GM18867 (cell line): ENCODE results near the gene AKAP6.
A peak's percentile ranks its signal among the peaks of the same experiment; 100 is the strongest.

ENCODE experiments used
- ATAC-seq: cut with Tn5 transposase; IDR thresholded peaks from one replicate; pipeline ENCODE4 v1.9.1; 2021; ENCODE audit warnings: mild to moderate bottlenecking, moderate library complexity; ENCODE audit not compliant: unreplicated experiment

The AKAP6 gene

DNA sequence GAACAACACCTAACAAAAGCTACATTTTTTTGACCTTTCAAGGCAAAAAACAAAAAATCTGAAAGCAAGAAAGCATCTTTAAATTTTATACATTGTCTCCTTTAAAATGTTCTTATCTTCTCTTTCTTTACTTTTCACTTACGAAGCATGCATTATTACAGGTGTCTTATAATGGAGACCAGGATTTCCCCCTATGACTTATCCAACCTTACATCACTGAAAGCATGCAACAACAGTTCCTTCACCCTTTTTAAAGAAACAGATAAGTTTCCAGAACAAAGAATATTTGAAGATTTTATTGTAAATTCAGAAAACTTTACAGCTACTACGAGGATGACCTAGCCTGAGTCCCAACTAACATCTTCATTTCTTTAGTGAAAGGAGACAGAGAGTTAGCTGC is 277.2 kb downstream of the AKAP6 start:
- no peak for ATAC-seq

- no peak for ATAC-seq
Observed at GRCh38 chr14:32607399-32607798, 278.3 kb downstream of the AKAP6 start.

DNA sequence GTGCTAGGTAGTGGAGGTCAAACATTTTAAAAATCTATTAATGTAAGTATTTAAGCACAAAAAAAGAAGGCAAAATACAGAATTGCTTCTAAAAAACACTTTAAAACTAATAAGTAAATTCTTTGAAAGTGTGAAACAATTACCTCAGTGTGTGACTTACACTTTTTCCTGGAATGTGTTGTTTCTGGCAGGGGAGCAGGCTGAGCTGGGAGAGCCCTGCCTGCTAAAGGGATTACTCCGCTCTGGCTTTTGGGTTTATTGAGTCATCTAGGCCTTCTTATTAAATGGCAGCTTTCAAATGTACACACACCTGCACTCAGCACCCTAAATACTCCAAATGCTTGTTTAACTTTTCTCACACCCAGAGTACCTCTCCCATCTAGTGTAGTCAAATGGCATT is 279.8 kb downstream of the AKAP6 start:
- no peak for ATAC-seq

GRCh38 chr14:32609388-32609787 is 280.3 kb downstream of the AKAP6 start:
- no peak for ATAC-seq

DNA sequence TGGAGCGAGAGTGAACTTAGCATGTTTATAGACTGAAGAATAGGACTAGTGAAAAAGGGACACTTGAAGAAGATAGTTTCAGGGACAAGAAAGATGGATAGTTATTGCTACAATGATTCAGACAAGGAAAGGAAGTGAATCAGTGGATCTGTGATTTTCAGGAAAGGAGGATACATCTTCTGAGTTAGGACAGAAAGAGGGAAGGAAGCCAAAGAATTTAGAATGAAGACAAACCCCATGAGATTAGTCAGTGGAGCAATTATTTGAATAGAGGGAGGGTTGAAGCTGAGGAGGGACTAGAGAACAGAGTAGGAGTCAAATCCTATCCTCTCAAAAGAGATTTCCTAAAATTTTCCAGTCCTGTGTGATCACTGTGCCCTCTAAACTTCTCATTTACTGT is 282.7 kb downstream of the AKAP6 start:
- ATAC-seq: no peak

DNA sequence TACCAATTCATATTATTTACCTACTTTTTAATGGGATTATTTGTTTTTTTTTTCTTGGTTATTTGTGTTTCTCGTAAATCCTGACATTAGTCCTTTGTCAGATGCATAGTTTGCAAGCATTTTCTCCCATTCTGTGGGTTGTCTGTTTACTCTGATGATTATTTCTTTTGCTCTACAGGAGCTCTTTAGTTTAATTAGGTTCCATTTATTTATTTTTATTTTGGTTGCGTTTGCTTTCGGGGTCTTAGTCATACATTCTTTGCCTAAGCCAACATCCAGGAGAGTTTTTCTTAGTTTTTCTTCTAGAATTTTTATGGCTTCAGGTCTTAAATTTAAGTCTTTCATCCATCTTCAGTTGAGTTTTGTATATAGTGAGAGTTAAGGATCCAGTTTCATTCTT is 289.9 kb downstream of the AKAP6 start:
- ATAC-seq: no peak

DNA sequence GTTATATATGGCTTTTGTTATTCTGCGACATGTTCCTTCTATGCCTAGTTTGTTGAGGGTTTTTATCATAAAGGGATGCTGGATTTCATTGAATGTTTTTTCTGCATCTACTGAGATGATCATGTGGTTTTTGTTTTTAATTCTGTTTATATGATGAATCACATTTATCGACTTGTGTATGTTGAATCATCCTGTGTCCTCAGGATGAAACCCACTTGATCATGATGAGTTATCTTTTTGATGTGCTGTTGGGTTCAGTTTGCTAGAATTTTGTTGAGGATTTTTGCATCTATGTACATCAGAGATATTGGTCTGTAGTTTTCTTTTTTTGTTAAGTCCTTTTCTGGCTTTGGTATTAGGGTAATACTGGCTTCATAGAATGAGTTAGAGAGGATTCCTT is 291.2 kb downstream of the AKAP6 start:
- no peak for ATAC-seq

- ATAC-seq: no peak
Observed at GRCh38 chr14:32620724-32621123, 291.6 kb downstream of the AKAP6 start.

GRCh38 chr14:32621585-32621984 is 292.5 kb downstream of the AKAP6 start:
- no peak for ATAC-seq

- peak; percentile 80 for ATAC-seq
Observed at GRCh38 chr14:32622742-32623141, 293.6 kb downstream of the AKAP6 start.

- no peak for ATAC-seq
Observed at GRCh38 chr14:32623300-32624093, 294.4 kb downstream of the AKAP6 start.

DNA sequence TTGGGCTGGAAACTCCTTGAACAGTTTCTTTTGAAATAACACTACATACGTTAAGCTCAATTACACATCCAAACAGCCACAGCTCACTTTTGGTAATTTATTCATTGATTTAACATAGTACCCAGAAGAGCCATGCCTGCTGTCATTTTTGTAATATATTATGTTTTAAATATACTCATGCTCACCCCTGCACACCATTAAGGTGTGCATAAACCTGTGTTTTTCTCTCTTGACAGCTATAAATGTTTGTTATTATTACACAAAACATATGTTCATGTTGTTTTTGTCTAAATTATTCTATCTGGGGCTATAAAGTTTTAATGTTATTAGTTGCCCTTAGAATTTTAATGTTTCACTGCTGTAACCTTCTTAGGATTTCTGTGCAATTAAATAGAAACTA is 296.1 kb downstream of the AKAP6 start:
- no peak for ATAC-seq

DNA sequence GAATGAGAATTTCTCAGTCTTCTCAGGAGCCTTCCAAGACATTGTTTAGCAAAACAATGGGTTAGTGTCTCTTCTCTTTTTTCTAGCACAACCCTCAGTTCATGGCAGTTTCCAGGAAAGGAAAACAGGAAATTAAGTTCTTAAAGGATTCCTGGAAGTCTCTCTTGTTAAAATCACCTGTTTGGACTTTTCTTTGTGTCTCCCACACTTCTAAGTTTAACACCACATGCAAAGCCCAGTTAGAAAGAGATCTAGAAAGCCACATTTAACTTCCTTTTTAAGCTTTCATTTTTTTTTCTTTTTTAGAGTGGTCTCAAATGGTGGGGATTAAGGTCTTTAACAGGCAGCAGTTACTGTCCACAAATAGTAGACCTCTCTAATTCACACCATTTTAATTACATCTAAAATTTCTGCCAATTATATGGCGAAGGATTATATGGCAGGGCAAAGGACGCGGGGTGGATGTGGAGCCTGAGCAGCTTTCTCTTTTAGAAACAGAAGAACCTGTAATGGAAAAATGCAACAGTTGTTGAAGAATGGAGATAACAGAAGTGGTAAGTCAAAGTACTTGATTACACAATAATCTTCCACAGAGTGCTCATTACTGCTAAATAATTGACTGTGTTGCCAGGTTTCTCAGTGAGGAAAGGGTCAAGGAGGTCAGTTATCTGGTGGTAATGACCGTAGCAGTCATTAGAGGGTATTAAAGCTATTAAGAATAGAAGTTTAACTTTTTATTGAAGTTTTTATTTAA is 298.6 kb downstream of the AKAP6 start:
- no peak for ATAC-seq

- no peak for ATAC-seq
Observed at GRCh38 chr14:32629236-32629635, 300.1 kb downstream of the AKAP6 start.

DNA sequence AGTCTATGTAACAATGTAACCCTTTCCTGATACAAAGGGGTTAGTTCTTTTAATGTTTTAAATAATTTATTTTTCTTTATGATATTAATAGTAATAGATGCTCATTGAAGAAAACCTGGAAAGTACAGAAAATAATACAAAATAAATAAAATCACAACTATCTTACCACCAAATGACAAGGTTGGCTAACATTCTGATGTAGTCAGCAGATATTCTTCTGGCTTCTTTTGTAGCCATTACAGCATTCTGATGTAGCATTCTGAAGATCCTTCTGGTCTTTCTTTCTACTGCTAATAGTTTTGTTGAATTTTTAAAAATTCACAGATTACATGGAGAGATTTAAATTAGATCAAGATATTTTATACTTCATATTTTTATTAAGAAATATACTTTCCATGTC is 301.6 kb downstream of the AKAP6 start:
- no peak for ATAC-seq

DNA sequence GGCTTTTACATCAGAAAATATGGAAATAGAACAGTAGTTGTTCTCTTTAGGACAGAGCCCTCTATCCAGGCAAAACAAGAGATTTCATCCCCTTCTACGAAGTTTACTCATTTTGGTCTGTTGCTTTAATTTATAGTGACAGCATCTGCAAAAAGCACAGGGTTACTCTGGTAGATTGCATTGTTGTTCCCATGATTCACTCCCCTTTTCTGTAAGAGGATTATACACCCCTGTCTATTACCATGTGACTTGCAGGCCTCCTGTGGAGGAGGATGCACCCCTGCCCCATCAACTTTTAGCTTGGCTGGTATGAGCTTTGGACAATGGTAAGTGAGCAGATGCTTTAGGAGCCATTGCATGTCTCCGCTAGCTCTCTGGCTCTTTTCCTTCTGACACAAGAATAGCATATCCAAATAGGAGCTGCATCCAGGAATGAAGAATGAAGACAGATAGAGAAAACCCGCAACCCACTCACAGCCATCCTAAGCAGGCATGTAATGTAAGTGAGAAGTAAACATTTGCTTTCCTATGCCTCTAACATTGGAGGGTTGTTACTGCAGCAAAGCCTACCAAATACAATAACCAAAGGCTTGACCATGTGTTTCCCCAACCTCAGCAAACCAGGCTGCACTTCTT is 304.2 kb downstream of the AKAP6 start:
- no peak for ATAC-seq

DNA sequence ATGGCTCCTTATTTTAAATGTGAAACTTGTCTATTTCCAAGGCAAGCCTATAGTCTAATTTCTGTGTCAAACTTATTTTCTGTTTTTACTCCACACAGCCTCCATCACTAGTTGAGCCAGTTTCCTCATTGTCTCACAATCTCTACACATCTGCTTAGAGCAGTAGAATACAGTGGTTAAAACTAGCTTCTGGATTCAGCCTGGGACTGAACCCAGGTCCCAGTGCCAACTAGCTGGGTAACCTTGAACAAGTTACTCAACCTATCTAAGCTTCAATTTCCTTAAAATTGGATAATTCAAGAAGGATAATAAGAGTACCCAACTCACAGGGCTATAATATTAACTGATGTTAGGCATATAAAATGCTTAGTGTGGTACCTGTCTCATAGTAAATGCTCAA is 304.8 kb downstream of the AKAP6 start:
- no peak for ATAC-seq

DNA sequence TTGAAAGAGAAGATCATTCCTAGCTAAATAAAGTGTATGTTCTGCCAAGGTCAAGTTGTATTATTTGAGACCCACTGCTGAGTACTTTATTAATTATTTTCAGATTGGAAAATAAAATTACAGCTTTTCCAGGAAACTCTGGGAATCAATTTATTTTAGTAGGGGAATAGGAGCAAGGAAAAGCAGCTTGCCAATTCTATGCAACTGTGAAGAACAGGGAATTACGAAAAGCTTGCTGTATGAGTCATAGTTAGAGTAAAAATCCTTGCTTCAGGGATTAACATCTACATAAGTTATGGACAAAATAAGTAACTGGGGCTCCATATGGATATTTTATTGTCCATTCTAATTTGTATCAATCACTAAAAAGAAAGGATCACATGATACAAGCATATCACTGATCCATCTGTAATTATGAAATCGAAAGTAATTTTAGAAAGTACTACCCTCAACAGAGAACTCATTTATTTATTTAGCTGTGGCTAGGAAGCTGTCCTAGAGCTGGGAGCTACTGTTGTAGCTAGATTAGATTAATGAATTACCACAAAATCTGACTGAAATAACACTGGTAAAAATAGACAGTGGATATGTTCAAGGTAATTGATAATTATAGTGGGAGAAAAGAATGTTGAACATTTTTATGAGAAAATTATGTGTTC is 306.1 kb downstream of the AKAP6 start:
- ATAC-seq: peak; percentile 80

DNA sequence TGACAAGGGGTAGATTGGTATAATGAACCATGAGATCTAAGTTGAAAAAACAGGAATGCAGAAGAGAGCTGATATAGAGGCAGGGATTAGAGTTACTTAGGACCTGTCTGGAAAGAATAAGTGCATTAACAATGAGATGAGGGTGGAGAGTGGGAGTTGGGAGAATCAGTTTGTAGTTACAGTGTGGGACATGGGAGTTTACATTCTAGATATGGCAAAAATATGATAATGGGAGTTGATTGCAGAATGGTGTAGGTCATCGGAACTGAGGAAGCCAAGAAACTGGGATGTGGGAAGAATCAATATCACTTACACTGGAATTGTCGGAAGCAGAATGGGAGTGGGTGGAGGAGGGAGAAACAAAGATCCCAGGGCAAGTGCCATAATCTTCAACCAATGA is 308.5 kb downstream of the AKAP6 start:
- ATAC-seq: no peak

DNA sequence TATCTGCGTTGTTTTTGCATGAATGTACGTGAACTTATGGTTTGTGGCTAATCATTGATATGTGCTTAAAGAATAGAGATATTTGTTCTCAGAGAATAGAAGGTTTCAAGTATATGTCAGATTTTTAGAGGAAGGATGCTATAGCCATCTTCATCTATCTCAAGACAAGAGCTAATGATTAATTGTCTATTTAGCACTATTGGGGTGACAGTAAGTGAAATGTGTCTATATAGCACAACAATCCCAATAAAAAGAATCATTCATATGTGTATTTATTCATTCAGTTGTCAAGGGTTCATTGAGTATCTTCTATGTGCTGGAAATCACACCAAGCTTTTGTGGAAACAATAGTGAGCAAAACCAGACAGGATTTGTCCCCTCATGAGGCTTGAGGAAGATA is 310.1 kb downstream of the AKAP6 start:
- no peak for ATAC-seq

- ATAC-seq: no peak
Observed at GRCh38 chr14:32645551-32645950, 316.5 kb downstream of the AKAP6 start.
